ENCODE results near the gene RMDN3. TPM values are rescaled to one million over a fixed set of nuclear protein-coding genes. Genes with fewer than 3 reads are reported as not detected.

Gene RMDN3
- total RNA-seq, 3 donors from 2014 or later, result 62.1 to 63.7 (median 62.9) TPM

- H3K27me3 Mint-ChIP-seq (ENCODE audit: low read depth), result no peaks in the 10 kb centered on the region
- peaks cover 29% of the 10 kb centered on the region for H3K4me1 Mint-ChIP-seq (ENCODE audit: low read depth)
- no peaks in the 10 kb centered on the region for H3K9me3 Mint-ChIP-seq
- H3K4me3 Mint-ChIP-seq, result no peak overlapping the region
- peaks cover 1% of the 10 kb centered on the region for H3K36me3 Mint-ChIP-seq (ENCODE audit: insufficient read depth)
- ATAC-seq, result no peak
- no peak for DNase-seq
Observed at GRCh38 chr15:40785164-40785563, 30.1 kb upstream of the RMDN3 start.

- ATAC-seq (peak; percentile 85 to 91), DNase-seq (peak; percentile 79)
- Mint-ChIP-seq H3K4me1 (ENCODE audit: low read depth) (peaks cover 17% of the 10 kb centered on the region), H3K9me3 (no peaks in the 10 kb centered on the region), H3K4me3 (no peak overlapping the region), H3K36me3 (ENCODE audit: insufficient read depth) (peaks cover 8% of the 10 kb centered on the region), H3K27me3 (ENCODE audit: low read depth) (no peaks in the 10 kb centered on the region)
Observed at GRCh38 chr15:40782609-40783227, 27.7 kb upstream of the RMDN3 start.

GRCh38 chr15:40776537-40777141 lies 21.6 kb upstream of the RMDN3 start:
- DNase-seq (peak; percentile 27), ATAC-seq (peak; percentile 66 to 81)
- Mint-ChIP-seq H3K4me3 (no peak overlapping the region), H3K4me1 (ENCODE audit: low read depth) (peaks cover 6% of the 10 kb centered on the region), H3K9me3 (no peaks in the 10 kb centered on the region), H3K36me3 (ENCODE audit: insufficient read depth) (peaks cover 17% of the 10 kb centered on the region), H3K27me3 (ENCODE audit: low read depth) (no peaks in the 10 kb centered on the region)

- Mint-ChIP-seq H3K9me3 (no peaks in the 10 kb centered on the region), H3K27me3 (ENCODE audit: low read depth) (no peaks in the 10 kb centered on the region), H3K4me3 (no peak overlapping the region), H3K36me3 (ENCODE audit: insufficient read depth) (peaks cover 17% of the 10 kb centered on the region), H3K4me1 (ENCODE audit: low read depth) (peaks cover 6% of the 10 kb centered on the region)
- ATAC-seq (no peak), DNase-seq (no peak)
Observed at GRCh38 chr15:40775740-40776536, 20.9 kb upstream of the RMDN3 start.

GRCh38 chr15:40775007-40775406 lies 20.0 kb upstream of the RMDN3 start:
- DNase-seq, result no peak
- no peak for ATAC-seq
- Mint-ChIP-seq H3K36me3 (ENCODE audit: insufficient read depth) (peaks cover 16% of the 10 kb centered on the region), H3K27me3 (ENCODE audit: low read depth) (no peaks in the 10 kb centered on the region), H3K4me3 (no peak overlapping the region), H3K9me3 (no peaks in the 10 kb centered on the region), H3K4me1 (ENCODE audit: low read depth) (peaks cover 10% of the 10 kb centered on the region)

- DNase-seq, result no peak
- H3K36me3 Mint-ChIP-seq (ENCODE audit: insufficient read depth), result peaks cover 10% of the 10 kb centered on the region
- H3K4me3 Mint-ChIP-seq, result no peak overlapping the region
- H3K27me3 Mint-ChIP-seq (ENCODE audit: low read depth), result no peaks in the 10 kb centered on the region
- no peak for ATAC-seq
- H3K9me3 Mint-ChIP-seq, result no peaks in the 10 kb centered on the region
- peaks cover 21% of the 10 kb centered on the region for H3K4me1 Mint-ChIP-seq (ENCODE audit: low read depth)
Observed at GRCh38 chr15:40773902-40774301, 18.8 kb upstream of the RMDN3 start.

- Mint-ChIP-seq H3K36me3 (ENCODE audit: insufficient read depth) (peaks cover 9% of the 10 kb centered on the region), H3K27me3 (ENCODE audit: low read depth) (no peaks in the 10 kb centered on the region), H3K9me3 (no peaks in the 10 kb centered on the region), H3K4me3 (no peak overlapping the region), H3K4me1 (ENCODE audit: low read depth) (peaks cover 25% of the 10 kb centered on the region)
- DNase-seq (no peak), ATAC-seq (no peak)
Observed at GRCh38 chr15:40773496-40773895, 18.4 kb upstream of the RMDN3 start.

- Mint-ChIP-seq H3K36me3 (ENCODE audit: insufficient read depth) (peaks cover 9% of the 10 kb centered on the region), H3K27me3 (ENCODE audit: low read depth) (no peaks in the 10 kb centered on the region), H3K4me1 (ENCODE audit: low read depth) (peaks cover 29% of the 10 kb centered on the region), H3K9me3 (no peaks in the 10 kb centered on the region), H3K4me3 (no peak overlapping the region)
- no peak for ATAC-seq
- DNase-seq, result no peak
Observed at GRCh38 chr15:40772014-40772413, 17.0 kb upstream of the RMDN3 start.

- no peaks in the 10 kb centered on the region for H3K27me3 Mint-ChIP-seq (ENCODE audit: low read depth)
- ATAC-seq, result no peak
Observed at GRCh38 chr15:40771242-40771641, 16.2 kb upstream of the RMDN3 start.

GRCh38 chr15:40770147-40770721 lies 15.2 kb upstream of the RMDN3 start:
- Mint-ChIP-seq H3K4me1 (ENCODE audit: low read depth) (peaks cover 31% of the 10 kb centered on the region), H3K9me3 (no peaks in the 10 kb centered on the region), H3K4me3 (peak overlapping the region; percentile 56), H3K36me3 (ENCODE audit: insufficient read depth) (peaks cover 3% of the 10 kb centered on the region), H3K27me3 (ENCODE audit: low read depth) (no peaks in the 10 kb centered on the region)
- ATAC-seq (no peak), DNase-seq (no peak)

More at GRCh38 chr15:40771242-40771641, 16.2 kb upstream of the RMDN3 start:
- no peaks in the 10 kb centered on the region for H3K9me3 Mint-ChIP-seq
- H3K4me3 Mint-ChIP-seq, result no peak overlapping the region
- H3K36me3 Mint-ChIP-seq (ENCODE audit: insufficient read depth), result peaks cover 3% of the 10 kb centered on the region
- no peak for DNase-seq
- peaks cover 24% of the 10 kb centered on the region for H3K4me1 Mint-ChIP-seq (ENCODE audit: low read depth)

GRCh38 chr15:40769274-40770146 lies 14.5 kb upstream of the RMDN3 start, which contains the start of gene C15orf62:
C15orf62 (plus strand) TSS chr15:40769980; CDS start chr15:40770496, 516 bp downstream.
- ATAC-seq (peak; percentile 72 to 74), DNase-seq (peak; percentile 70)
- Mint-ChIP-seq H3K27me3 (ENCODE audit: low read depth) (no peaks in the 10 kb centered on the region), H3K4me1 (ENCODE audit: low read depth) (peaks cover 37% of the 10 kb centered on the region), H3K9me3 (no peaks in the 10 kb centered on the region), H3K36me3 (ENCODE audit: insufficient read depth) (peaks cover under 1% of the 10 kb centered on the region), H3K4me3 (peak within 1 kb of the TSS; percentile 56)

GRCh38 chr15:40768521-40769273 lies 13.6 kb upstream of the RMDN3 start:
- DNase-seq (no peak), ATAC-seq (no peak)
- Mint-ChIP-seq H3K4me1 (ENCODE audit: low read depth) (peaks cover 41% of the 10 kb centered on the region), H3K4me3 (no peak overlapping the region), H3K9me3 (no peaks in the 10 kb centered on the region), H3K36me3 (ENCODE audit: insufficient read depth) (no peaks in the 10 kb centered on the region), H3K27me3 (ENCODE audit: low read depth) (no peaks in the 10 kb centered on the region)

- H3K27me3 Mint-ChIP-seq (ENCODE audit: low read depth), result no peaks in the 10 kb centered on the region
- H3K9me3 Mint-ChIP-seq, result no peaks in the 10 kb centered on the region
- H3K4me3 Mint-ChIP-seq, result no peak overlapping the region
- no peaks in the 10 kb centered on the region for H3K36me3 Mint-ChIP-seq (ENCODE audit: insufficient read depth)
- peaks cover 48% of the 10 kb centered on the region for H3K4me1 Mint-ChIP-seq (ENCODE audit: low read depth)
- no peak for DNase-seq
- ATAC-seq, result no peak
Observed at GRCh38 chr15:40767838-40768500, 12.9 kb upstream of the RMDN3 start.
